A673 (cell line): ENCODE measurements around the gene OPN1SW. TPM values are rescaled to one million over a fixed set of nuclear protein-coding genes. Genes with fewer than 3 reads are reported as not detected.

Source experiments
- BruUV-seq: library from RNA; stranded (reverse); fragments of 400-500 nt; replicated peaks from 2 replicates; lab custom pipeline; 2021; lab: Mats Ljungman, UMichigan
- CTCF ChIA-PET: fragments of 300-600 bp; sonication (Branson Sonifier 250); formaldehyde crosslinking; loops from one replicate; lab custom pipeline; 2022; ENCODE audit warnings: antibody characterized with exemption; lab: Charles Lee
- POLR2A ChIA-PET: fragments of 300-600 bp; sonication (Branson Sonifier 250); formaldehyde crosslinking; loops from one replicate; lab custom pipeline; 2022; ENCODE audit warnings: antibody characterized with exemption; ENCODE audit not compliant: low non-redundant PET; lab: Charles Lee
- DNase-seq: peaks from one replicate; pipeline ENCODE4 v3.0.0-alpha.2; 2015; ENCODE audit warnings: low spot score
- H3K27ac ChIP-seq: fragments of 200-600 bp; sonication (generic); 2 replicates; pipeline ENCODE4 v1.5.1; 2016; ENCODE audit warnings: mixed run types, low read depth, mild to moderate bottlenecking, mixed read lengths, antibody characterized with exemption, low read length; ENCODE audit not compliant: poor library complexity, severe bottlenecking
- H3K27me3 ChIP-seq: fragments of 200-600 bp; sonication (generic); replicated peaks from 2 replicates; pipeline ENCODE4 v1.6.1; 2017; ENCODE audit warnings: mixed run types, low read depth, mild to moderate bottlenecking, mixed read lengths, antibody characterized with exemption, low read length; ENCODE audit not compliant: insufficient read depth, poor library complexity
- H3K36me3 ChIP-seq: fragments of 200-600 bp; sonication (generic); 2 replicates; pipeline ENCODE4 v1.6.1; 2016; ENCODE audit warnings: mixed run types, mild to moderate bottlenecking, mixed read lengths, antibody characterized with exemption, low read length; ENCODE audit not compliant: insufficient read depth, poor library complexity, severe bottlenecking
- H3K4me1 ChIP-seq: fragments of 200-600 bp; sonication (generic); 2 replicates; pipeline ENCODE4 v1.6.1; 2017; ENCODE audit warnings: mixed run types, mild to moderate bottlenecking, mixed read lengths, antibody characterized with exemption, low read length; ENCODE audit not compliant: insufficient read depth, poor library complexity, severe bottlenecking
- H3K4me3 ChIP-seq: fragments of 200-600 bp; sonication (generic); 2 replicates; pipeline ENCODE4 v1.5.1; 2016; ENCODE audit warnings: low read depth, mixed run types, mild to moderate bottlenecking, mixed read lengths, low read length; ENCODE audit not compliant: poor library complexity, severe bottlenecking
- H3K9me3 ChIP-seq: fragments of 200-600 bp; sonication (generic); 2 replicates; pipeline ENCODE4 v1.6.1; 2016; ENCODE audit warnings: mixed run types, low read depth, mild to moderate bottlenecking, mixed read lengths, antibody characterized with exemption, low read length; ENCODE audit not compliant: poor library complexity, severe bottlenecking
- EZH2 ChIP-seq: fragments of 200-600 bp; sonication (generic); IDR thresholded peaks from 2 replicates; pipeline ENCODE4 v1.6.1; 2017; ENCODE audit warnings: borderline replicate concordance, low read depth, mild to moderate bottlenecking, mixed read lengths, antibody characterized with exemption, low read length; ENCODE audit not compliant: poor library complexity, severe bottlenecking
- intact Hi-C: fragments of 100-400 bp; cut with micrococcal nuclease; formaldehyde crosslinking; loops from one replicate; pipeline ENCODE4 v1.10.0; 2022; ENCODE audit not compliant: unreplicated experiment
- total RNA-seq: library from RNA; stranded (reverse); gene quantifications from 2 replicates; pipeline ENCODE4 v1.2.3, GENCODE V29; 2021
- TF ChIP-seq, protein P1 (sequence below): fragments of 300-800, 200-600 bp; sonication (generic); conservative IDR thresholded peaks from 2 replicates; pipeline ENCODE4 v1.5.1; 2017; ENCODE audit warnings: low read depth, mild to moderate bottlenecking, antibody characterized with exemption, low read length, moderate library complexity, mixed read lengths

OPN1SW gene
- total RNA-seq, 1 experiment from 2014 or later, result not detected

DNA sequence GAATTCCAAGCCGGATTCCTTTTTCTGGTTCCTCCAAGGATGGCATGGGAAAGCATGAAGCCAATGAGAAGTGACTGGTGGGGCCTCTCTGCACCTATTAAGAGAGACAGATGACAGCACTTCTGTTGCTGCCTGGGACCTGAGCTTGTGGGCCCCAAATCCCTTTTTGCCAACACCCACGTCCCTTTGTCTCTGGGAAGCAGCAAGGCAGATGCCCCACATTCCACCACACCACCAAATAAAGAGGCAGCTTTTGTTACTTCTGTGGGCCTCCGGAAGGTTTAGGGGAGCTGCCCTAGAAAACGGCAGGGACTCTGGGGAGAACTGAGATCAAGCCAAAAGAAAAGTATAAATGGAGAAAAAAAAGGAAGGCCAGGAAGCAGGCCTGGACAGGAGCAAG is 19.5 kb upstream of the OPN1SW start:
- H3K4me1 ChIP-seq, result no peaks in the 10 kb centered on the region
- intact Hi-C loops, result loop anchor here (10.0 kb wide), 1 partner anchor 90 kb away; no protein-coding TSS in a partner anchor
- no peaks in the 10 kb centered on the region for H3K27me3 ChIP-seq
- no peak for TF ChIP-seq EZH2
- TF ChIP-seq, protein P1, sequence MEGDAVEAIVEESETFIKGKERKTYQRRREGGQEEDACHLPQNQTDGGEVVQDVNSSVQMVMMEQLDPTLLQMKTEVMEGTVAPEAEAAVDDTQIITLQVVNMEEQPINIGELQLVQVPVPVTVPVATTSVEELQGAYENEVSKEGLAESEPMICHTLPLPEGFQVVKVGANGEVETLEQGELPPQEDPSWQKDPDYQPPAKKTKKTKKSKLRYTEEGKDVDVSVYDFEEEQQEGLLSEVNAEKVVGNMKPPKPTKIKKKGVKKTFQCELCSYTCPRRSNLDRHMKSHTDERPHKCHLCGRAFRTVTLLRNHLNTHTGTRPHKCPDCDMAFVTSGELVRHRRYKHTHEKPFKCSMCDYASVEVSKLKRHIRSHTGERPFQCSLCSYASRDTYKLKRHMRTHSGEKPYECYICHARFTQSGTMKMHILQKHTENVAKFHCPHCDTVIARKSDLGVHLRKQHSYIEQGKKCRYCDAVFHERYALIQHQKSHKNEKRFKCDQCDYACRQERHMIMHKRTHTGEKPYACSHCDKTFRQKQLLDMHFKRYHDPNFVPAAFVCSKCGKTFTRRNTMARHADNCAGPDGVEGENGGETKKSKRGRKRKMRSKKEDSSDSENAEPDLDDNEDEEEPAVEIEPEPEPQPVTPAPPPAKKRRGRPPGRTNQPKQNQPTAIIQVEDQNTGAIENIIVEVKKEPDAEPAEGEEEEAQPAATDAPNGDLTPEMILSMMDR, result no peak
- BruUV-seq, result no TSS peak
- POLR2A ChIA-PET, result no interaction called here
- no peaks in the 10 kb centered on the region for H3K36me3 ChIP-seq
- DNase-seq, result no peak
- no peak overlapping the region for H3K4me3 ChIP-seq
- no peaks in the 10 kb centered on the region for H3K9me3 ChIP-seq
- CTCF ChIA-PET, result no interaction called here
- no peak overlapping the region for H3K27ac ChIP-seq

- Histone ChIP-seq H3K36me3 (no peaks in the 10 kb centered on the region), H3K9me3 (no peaks in the 10 kb centered on the region), H3K4me3 (no peak overlapping the region), H3K27me3 (no peaks in the 10 kb centered on the region), H3K27ac (no peak overlapping the region), H3K4me1 (no peaks in the 10 kb centered on the region)
- ChIA-PET CTCF (interaction anchor here (1.0 kb wide), 1 partner anchor 38 kb away, joined by 3 read pairs; no protein-coding TSS in a partner anchor), POLR2A (no interaction called here)
- BruUV-seq, result no TSS peak
- intact Hi-C loops, result loop anchor here (10.0 kb wide), 1 partner anchor 90 kb away; no protein-coding TSS in a partner anchor
- TF ChIP-seq, protein P1, result no peak
- TF ChIP-seq EZH2, result no peak
- no peak for DNase-seq
Observed at GRCh38 chr7:128794436-128794835, 18.8 kb upstream of the OPN1SW start.

- Histone ChIP-seq H3K4me1 (no peaks in the 10 kb centered on the region), H3K9me3 (no peaks in the 10 kb centered on the region), H3K27ac (no peak overlapping the region), H3K4me3 (no peak overlapping the region), H3K36me3 (no peaks in the 10 kb centered on the region), H3K27me3 (no peaks in the 10 kb centered on the region)
- BruUV-seq, result no TSS peak
- intact Hi-C loops, result loop anchor here (10.0 kb wide), 1 partner anchor 91 kb away; no protein-coding TSS in a partner anchor
- POLR2A ChIA-PET, result no interaction called here
- TF ChIP-seq, protein P1, result 0 out of 2 replicates have a peak, but pooled peaks have one; percentile 18
- no peak for TF ChIP-seq EZH2
- CTCF ChIA-PET, result interaction anchor here (1.0 kb wide), 1 partner anchor 39 kb away, joined by 3 read pairs; no protein-coding TSS in a partner anchor
- DNase-seq, result no peak
Observed at GRCh38 chr7:128794020-128794419, 18.4 kb upstream of the OPN1SW start.
